H9 (cell line): ENCODE results near the gene SEPTIN2. TPM values are rescaled to one million over a fixed set of nuclear protein-coding genes. Genes with fewer than 3 reads are reported as not detected.
"Not testable (repeated sequence)": the region's sequence is repeated elsewhere in the genome, so short reads cannot be mapped to it uniquely, and the experiment has no call there.

Experiments
- DNase-seq: peaks from one replicate; pipeline ENCODE4 v3.0.0-alpha.2; 2017
- H2AFZ ChIP-seq: one replicate; pipeline ENCODE4 v1.6.1; 2013; ENCODE audit warnings: mild to moderate bottlenecking, low read length, control low read depth, moderate library complexity
- H2AK5ac ChIP-seq: 2 replicates; pipeline ENCODE4 v1.6.1; 2013; ENCODE audit warnings: low read length, control low read depth, mixed read lengths; ENCODE audit not compliant: insufficient read length
- H2BK120ac ChIP-seq: one replicate; pipeline ENCODE4 v1.6.1; 2013; ENCODE audit warnings: low read depth, mild to moderate bottlenecking, low read length, control low read depth, inconsistent platforms; ENCODE audit not compliant: poor library complexity, severe bottlenecking
- H2BK12ac ChIP-seq: 2 replicates; pipeline ENCODE4 v1.6.1; 2013; ENCODE audit warnings: low read length, control low read depth, mixed read lengths, low read depth; ENCODE audit not compliant: insufficient read length
- H2BK15ac ChIP-seq: 2 replicates; pipeline ENCODE4 v1.6.1; 2013; ENCODE audit warnings: low read depth, low read length, control low read depth
- H2BK20ac ChIP-seq: one replicate; pipeline ENCODE4 v1.6.1; 2013; ENCODE audit warnings: low read depth, mild to moderate bottlenecking, low read length, control low read depth, inconsistent platforms; ENCODE audit not compliant: poor library complexity, severe bottlenecking
- H2BK5ac ChIP-seq: 2 replicates; pipeline ENCODE4 v1.6.1; 2013; ENCODE audit warnings: low read length, control low read depth, mixed read lengths; ENCODE audit not compliant: insufficient read length
- H3K14ac ChIP-seq: 2 replicates; pipeline ENCODE4 v1.6.1; 2013; ENCODE audit warnings: low read length, control low read depth; ENCODE audit not compliant: insufficient read depth
- H3K18ac ChIP-seq: 2 replicates; pipeline ENCODE4 v1.6.1; 2013; ENCODE audit warnings: low read depth, mild to moderate bottlenecking, mixed read lengths, low read length, control low read depth; ENCODE audit not compliant: insufficient read length
- H3K23ac ChIP-seq: 2 replicates; pipeline ENCODE4 v1.6.1; 2013; ENCODE audit warnings: low read length, control low read depth, mixed read lengths, low read depth; ENCODE audit not compliant: insufficient read length
- H3K23me2 ChIP-seq: 2 replicates; pipeline ENCODE4 v1.6.1; 2013; ENCODE audit warnings: low read depth, mild to moderate bottlenecking, mixed read lengths, low read length, control low read depth; ENCODE audit not compliant: insufficient read length, poor library complexity, severe bottlenecking
- H3K27ac ChIP-seq: 2 replicates; pipeline ENCODE4 v1.5.1; 2013; ENCODE audit warnings: low read length, control low read depth, mixed read lengths, low read depth; ENCODE audit not compliant: insufficient read length
- H3K27me3 ChIP-seq: 2 replicates; pipeline ENCODE4 v1.6.1; 2013; ENCODE audit warnings: low read length, control low read depth, inconsistent platforms; ENCODE audit not compliant: insufficient read depth
- H3K4ac ChIP-seq: 2 replicates; pipeline ENCODE4 v1.6.1; 2013; ENCODE audit warnings: low read depth, mild to moderate bottlenecking, control low read depth, inconsistent platforms, low read length, moderate library complexity
- H3K4me1 ChIP-seq: 2 replicates; pipeline ENCODE4 v1.6.1; 2013; ENCODE audit warnings: low read length, control low read depth, inconsistent platforms; ENCODE audit not compliant: insufficient read depth
- H3K4me2 ChIP-seq: 2 replicates; pipeline ENCODE4 v1.6.1; 2013; ENCODE audit warnings: low read length, control low read depth, mixed read lengths; ENCODE audit not compliant: insufficient read length, insufficient read depth
- H3K56ac ChIP-seq: 2 replicates; pipeline ENCODE4 v1.6.1; 2013; ENCODE audit warnings: low read depth, mild to moderate bottlenecking, mixed read lengths, low read length, control low read depth; ENCODE audit not compliant: insufficient read length
- H3K79me1 ChIP-seq: 2 replicates; pipeline ENCODE4 v1.6.1; 2013; ENCODE audit warnings: low read depth, mild to moderate bottlenecking, moderate library complexity, low read length, control low read depth, inconsistent platforms; ENCODE audit not compliant: insufficient read depth, poor library complexity, severe bottlenecking
- H3K79me2 ChIP-seq: 2 replicates; pipeline ENCODE4 v1.6.1; 2013; ENCODE audit warnings: low read length, control low read depth, inconsistent platforms; ENCODE audit not compliant: insufficient read depth
- H3K9ac ChIP-seq: 2 replicates; pipeline ENCODE4 v1.6.1; 2013; ENCODE audit warnings: low read length, control low read depth, mixed read lengths; ENCODE audit not compliant: insufficient read length; ENCODE audit errors: extremely low read depth
- H3K9me3 ChIP-seq: one replicate; pipeline ENCODE4 v1.6.1; 2013; ENCODE audit warnings: low read depth, low read length, inconsistent platforms; ENCODE audit not compliant: control insufficient read depth
- H3T11ph ChIP-seq: one replicate; pipeline ENCODE4 v1.6.1; 2013; ENCODE audit warnings: mild to moderate bottlenecking, low read length, control low read depth, inconsistent platforms
- H4K20me1 ChIP-seq: one replicate; pipeline ENCODE4 v1.6.1; 2013; ENCODE audit not compliant: control insufficient read depth, insufficient read length, insufficient read depth
- H4K5ac ChIP-seq: 2 replicates; pipeline ENCODE4 v1.6.1; 2013; ENCODE audit warnings: low read depth, mild to moderate bottlenecking, mixed read lengths, low read length, control low read depth; ENCODE audit not compliant: insufficient read length
- H4K8ac ChIP-seq: replicated peaks from 2 replicates; pipeline ENCODE4 v1.6.1; 2013; ENCODE audit warnings: low read length, control low read depth, mixed read lengths, low read depth; ENCODE audit not compliant: insufficient read length
- H4K91ac ChIP-seq: 2 replicates; pipeline ENCODE4 v1.6.1; 2013; ENCODE audit warnings: low read depth, mild to moderate bottlenecking, moderate library complexity, mixed read lengths, low read length, control low read depth; ENCODE audit not compliant: insufficient read length
- H3K27ac Mint-ChIP-seq, 3 experiments: 2 replicates in 2 of 3; 3 replicates in 1 of 3; pipeline ENCODE4 v1.8.0; 2020 to 2021; ENCODE audit warnings: mixed read lengths in 3 of 3, mild to moderate bottlenecking in 1 of 3, moderate library complexity in 1 of 3
- H3K27me3 Mint-ChIP-seq: 2 replicates; pipeline ENCODE4 v1.8.0; 2021; ENCODE audit warnings: low read depth, mild to moderate bottlenecking, moderate library complexity, mixed read lengths
- H3K36me3 Mint-ChIP-seq, 3 experiments: 2 replicates in 2 of 3; 3 replicates in 1 of 3; pipeline ENCODE4 v1.8.0; 2020 to 2021; ENCODE audit warnings: low read depth in 3 of 3, mixed read lengths in 3 of 3; ENCODE audit not compliant: insufficient read depth in 1 of 3
- H3K4me1 Mint-ChIP-seq, 2 experiments: 2 replicates each; pipeline ENCODE4 v1.8.0; 2020; ENCODE audit warnings: mixed read lengths in 2 of 2
- H3K4me3 Mint-ChIP-seq, 2 experiments: 2 replicates in 1 of 2; 3 replicates in 1 of 2; pipeline ENCODE4 v1.8.0; 2020 to 2021; ENCODE audit warnings: mild to moderate bottlenecking in 2 of 2, mixed read lengths in 2 of 2, moderate library complexity in 1 of 2
- H3K9me3 Mint-ChIP-seq, 2 experiments: 2 replicates in 1 of 2; 3 replicates in 1 of 2; pipeline ENCODE4 v1.8.0; 2020; ENCODE audit warnings: mild to moderate bottlenecking in 2 of 2, mixed read lengths in 2 of 2, moderate library complexity in 1 of 2
- CTCF ChIP-seq: fragments of 200-600 bp; sonication (generic); conservative IDR thresholded peaks from 3 replicates; pipeline ENCODE4 v1.8.0; 2021; ENCODE audit warnings: antibody characterized with exemption, mild to moderate bottlenecking
- WGBS: extraction: QIAGEN DNeasy Blood & Tissue Kit; methylation state at CpG from one replicate; pipeline ENCODE4 v1.1.7; 2013; ENCODE audit warnings: missing lambda C conversion rate, low lambda C conversion rate, mixed read lengths; ENCODE audit not compliant: insufficient read length; ENCODE audit errors: extremely low coverage; 5-methylcytosine and 5-hydroxymethylcytosine counted together
- total RNA-seq: library from RNA; stranded (reverse); gene quantifications from 2 replicates; pipeline ENCODE4 v1.2.1, GENCODE V29; 2021

The SEPTIN2 gene
- total RNA-seq, 1 experiment from 2014 or later = 385 TPM

DNA sequence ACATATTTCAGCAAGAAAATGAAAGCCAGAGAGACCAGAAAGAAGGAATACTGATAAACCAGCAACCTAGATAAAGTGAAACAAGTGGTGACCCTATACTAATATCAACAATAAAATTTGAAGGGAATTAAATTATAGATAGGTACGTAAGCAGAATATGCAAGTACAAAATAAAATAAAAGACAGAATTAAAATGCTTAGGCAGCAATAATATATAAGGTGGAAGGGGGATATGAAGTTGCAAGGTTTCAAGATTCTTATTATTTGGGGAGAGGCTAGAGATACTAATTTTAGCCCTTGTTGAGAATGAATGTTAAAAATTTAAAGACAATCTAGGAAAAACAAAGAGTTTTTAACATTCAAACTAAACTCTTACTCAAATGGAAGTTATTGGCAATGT is 39.8 kb upstream of the SEPTIN2 start:
- H3K36me3 Mint-ChIP-seq = no peaks in the 10 kb centered on the region; a peak in 1 of 7 replicates
- H3K4me3 Mint-ChIP-seq = no peak overlapping the region
- Histone ChIP-seq H2BK5ac (no peak overlapping the region), H3K23me2 (peaks cover 6% of the 10 kb centered on the region), H3K27ac (no peak overlapping the region), H2BK20ac (no peak overlapping the region), H3K56ac (no peak overlapping the region), H3K27me3 (no peaks in the 10 kb centered on the region), H3K9me3 (no peaks in the 10 kb centered on the region), H2AK5ac (no peak overlapping the region), H3K79me2 (peaks cover 8% of the 10 kb centered on the region; the same call in 1 of the 2 replicates), H3T11ph (no peak overlapping the region), H3K4ac (no peak overlapping the region), H3K4me1 (peaks cover 3% of the 10 kb centered on the region; the same call in 1 of the 2 replicates), H4K5ac (no peak overlapping the region), H3K4me2 (no peak overlapping the region), H3K23ac (no peak overlapping the region), H4K8ac (no peak overlapping the region), H3K14ac (no peak overlapping the region), H2AFZ (no peak overlapping the region), H2BK120ac (no peak overlapping the region), H3K9ac (no peak overlapping the region), H2BK12ac (no peak overlapping the region), H3K18ac (no peak overlapping the region), H4K91ac (no peak overlapping the region), H3K79me1 (peaks cover 7% of the 10 kb centered on the region), H2BK15ac (no peak overlapping the region), H4K20me1 (peaks cover 1% of the 10 kb centered on the region)
- WGBS = no CpG with 5 or more reads among the region's 1 CpG
- peaks cover 32 to 34% of the 10 kb centered on the region in 2 experiments for H3K4me1 Mint-ChIP-seq
- no peaks in the 10 kb centered on the region; a peak in 1 of 5 replicates for H3K9me3 Mint-ChIP-seq
- no peak for DNase-seq
- H3K27me3 Mint-ChIP-seq = no peaks in the 10 kb centered on the region
- no peak for TF ChIP-seq CTCF
- no peak overlapping the region for H3K27ac Mint-ChIP-seq

- not testable (repeated sequence) for H3K27ac Mint-ChIP-seq, H3T11ph ChIP-seq, H3K23me2 ChIP-seq, H2BK5ac ChIP-seq, H3K9ac ChIP-seq, H2AFZ ChIP-seq, H3K56ac ChIP-seq, H2BK12ac ChIP-seq, H2BK15ac ChIP-seq, DNase-seq, H3K4ac ChIP-seq, H2BK120ac ChIP-seq, H3K27me3 ChIP-seq, H2BK20ac ChIP-seq, H4K20me1 ChIP-seq, H3K23ac ChIP-seq, H4K8ac ChIP-seq, H3K4me2 ChIP-seq, H3K9me3 Mint-ChIP-seq, H4K5ac ChIP-seq, H3K79me2 ChIP-seq, H2AK5ac ChIP-seq, H3K27ac ChIP-seq, H3K4me3 Mint-ChIP-seq, H3K36me3 Mint-ChIP-seq, H3K14ac ChIP-seq, H4K91ac ChIP-seq, H3K9me3 ChIP-seq, H3K4me1 ChIP-seq, H3K18ac ChIP-seq, H3K27me3 Mint-ChIP-seq
- H3K79me1 ChIP-seq = peaks cover 13% of the 10 kb centered on the region
- H3K4me1 Mint-ChIP-seq = peaks cover 19 to 21% of the 10 kb centered on the region in 2 experiments
- WGBS = no CpG with 5 or more reads among the region's 7 CpGs
Measured at GRCh38 chr2:241278306-241278705, 37.4 kb upstream of the SEPTIN2 start.
